Measurements from ENCODE around the gene CARD18.
"Not testable (repeated sequence)": the region's sequence is repeated elsewhere in the genome, so short reads cannot be mapped to it uniquely, and the experiment has no call there.

CARD18 gene

DNA sequence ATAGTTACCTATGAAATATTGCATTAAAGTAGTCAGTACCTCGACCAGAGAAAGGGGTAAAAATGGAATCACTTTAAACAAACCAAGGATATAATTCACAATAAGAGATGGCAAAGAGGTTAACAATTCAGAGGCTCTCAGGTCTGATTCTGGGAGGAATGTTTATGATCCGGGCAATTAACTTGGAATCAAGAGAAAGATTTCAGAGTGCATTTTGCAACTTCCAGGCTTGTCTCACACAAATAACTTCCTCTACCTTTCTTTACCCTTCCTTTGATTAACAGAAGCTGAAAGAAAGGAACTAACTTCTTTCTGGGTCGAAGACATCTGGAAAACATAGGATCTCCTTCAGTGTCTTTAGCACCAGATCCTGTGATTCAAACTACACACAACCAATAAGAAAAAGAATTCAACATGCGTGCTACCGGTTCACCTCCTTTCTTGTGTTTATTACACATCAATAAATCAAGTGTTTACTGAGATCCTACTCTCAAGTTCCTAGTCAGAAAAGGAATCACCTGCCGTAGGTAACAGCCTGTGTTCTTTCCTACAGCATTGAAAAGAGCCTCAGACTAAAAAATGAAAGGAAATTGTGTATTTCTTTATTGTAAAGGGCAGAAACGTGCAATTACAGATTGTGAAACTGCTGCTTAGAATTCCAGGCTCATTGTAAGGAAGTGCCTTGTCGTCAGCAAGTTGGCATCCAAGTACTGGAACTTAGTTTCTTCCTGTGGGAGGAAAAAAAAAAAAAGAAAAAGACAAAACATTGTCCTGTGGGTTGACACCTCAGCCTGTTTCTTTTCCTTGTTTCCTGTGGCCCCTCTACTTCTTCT lies 29.5 kb downstream of the CARD18 start:
- no peak overlapping the region for H3K27ac ChIP-seq
- TF ChIP-seq, protein P1, sequence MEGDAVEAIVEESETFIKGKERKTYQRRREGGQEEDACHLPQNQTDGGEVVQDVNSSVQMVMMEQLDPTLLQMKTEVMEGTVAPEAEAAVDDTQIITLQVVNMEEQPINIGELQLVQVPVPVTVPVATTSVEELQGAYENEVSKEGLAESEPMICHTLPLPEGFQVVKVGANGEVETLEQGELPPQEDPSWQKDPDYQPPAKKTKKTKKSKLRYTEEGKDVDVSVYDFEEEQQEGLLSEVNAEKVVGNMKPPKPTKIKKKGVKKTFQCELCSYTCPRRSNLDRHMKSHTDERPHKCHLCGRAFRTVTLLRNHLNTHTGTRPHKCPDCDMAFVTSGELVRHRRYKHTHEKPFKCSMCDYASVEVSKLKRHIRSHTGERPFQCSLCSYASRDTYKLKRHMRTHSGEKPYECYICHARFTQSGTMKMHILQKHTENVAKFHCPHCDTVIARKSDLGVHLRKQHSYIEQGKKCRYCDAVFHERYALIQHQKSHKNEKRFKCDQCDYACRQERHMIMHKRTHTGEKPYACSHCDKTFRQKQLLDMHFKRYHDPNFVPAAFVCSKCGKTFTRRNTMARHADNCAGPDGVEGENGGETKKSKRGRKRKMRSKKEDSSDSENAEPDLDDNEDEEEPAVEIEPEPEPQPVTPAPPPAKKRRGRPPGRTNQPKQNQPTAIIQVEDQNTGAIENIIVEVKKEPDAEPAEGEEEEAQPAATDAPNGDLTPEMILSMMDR (conservative IDR thresholded peaks at IDR 0.05) = no peak

DNA sequence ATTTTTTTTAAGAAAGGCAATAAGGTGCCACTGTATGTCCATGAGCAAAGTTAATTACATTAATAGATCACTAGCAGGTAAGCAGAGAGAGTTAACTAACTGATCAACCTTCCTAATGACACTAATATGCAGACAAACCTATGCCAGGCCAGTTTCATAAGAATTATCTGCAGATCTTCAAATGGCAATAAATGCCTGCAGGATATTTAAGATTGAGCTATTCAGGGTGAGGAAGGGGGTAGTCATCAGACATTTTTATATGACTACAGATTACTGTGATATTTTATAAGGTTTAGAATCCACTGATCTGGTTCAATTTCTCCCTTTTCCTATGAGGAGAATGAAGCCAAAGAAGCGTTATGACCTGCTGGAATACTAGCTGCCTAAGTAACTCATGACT lies 30.2 kb downstream of the CARD18 start:
- TF ChIP-seq, protein P1 (conservative IDR thresholded peaks at IDR 0.05) = no peak
- H3K27ac ChIP-seq = no peak overlapping the region

DNA sequence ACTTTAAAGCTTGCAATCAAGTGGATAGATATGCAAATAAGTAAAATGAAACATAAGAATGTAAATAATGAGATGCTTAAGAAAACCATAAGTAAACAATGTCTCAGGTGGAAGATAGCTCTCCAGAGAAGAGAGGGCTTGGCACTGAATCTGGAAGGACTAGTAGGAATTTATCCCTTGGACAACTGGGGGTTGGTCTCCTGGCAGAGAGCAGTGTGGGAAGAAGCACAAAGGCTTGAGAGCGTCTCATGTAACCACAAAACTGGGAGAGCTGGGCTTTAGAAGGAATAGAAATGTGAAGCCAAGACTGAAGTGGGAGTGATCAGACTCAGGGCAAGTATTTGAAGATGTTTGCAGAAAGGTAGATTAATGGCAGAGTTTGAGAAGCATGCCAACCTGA lies 31.3 kb downstream of the CARD18 start:
- TF ChIP-seq, protein P1 (conservative IDR thresholded peaks at IDR 0.05) = no peak
- H3K27ac ChIP-seq = no peak overlapping the region

DNA sequence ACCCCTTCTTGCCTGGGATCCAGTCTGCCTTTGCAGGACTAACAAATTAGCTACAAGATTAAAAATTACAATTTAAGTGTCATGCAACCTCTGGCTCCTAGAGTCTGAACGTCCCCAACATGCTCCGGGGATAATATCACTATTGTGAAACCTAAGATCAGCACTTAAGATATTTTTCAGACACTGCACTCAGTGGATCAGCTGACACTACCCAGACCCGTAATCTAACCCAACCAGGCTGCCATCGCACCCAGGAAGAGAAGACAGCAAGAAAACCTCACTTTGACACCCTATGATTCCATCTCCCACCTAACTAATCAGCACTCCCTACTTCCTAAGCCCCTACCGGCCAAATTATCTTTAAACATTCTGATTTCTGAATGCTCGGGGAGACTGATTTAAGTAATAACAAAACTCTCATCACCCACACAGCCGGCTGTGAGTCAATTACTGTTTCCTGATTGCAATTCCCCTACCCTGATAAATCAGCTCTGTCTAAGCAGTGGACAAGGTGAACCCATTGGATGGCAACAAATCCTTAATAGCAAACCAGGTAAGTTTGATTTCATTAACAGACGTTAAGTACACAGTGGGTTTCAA lies 32.2 kb downstream of the CARD18 start:
- not testable (repeated sequence) for H3K27ac ChIP-seq

DNA sequence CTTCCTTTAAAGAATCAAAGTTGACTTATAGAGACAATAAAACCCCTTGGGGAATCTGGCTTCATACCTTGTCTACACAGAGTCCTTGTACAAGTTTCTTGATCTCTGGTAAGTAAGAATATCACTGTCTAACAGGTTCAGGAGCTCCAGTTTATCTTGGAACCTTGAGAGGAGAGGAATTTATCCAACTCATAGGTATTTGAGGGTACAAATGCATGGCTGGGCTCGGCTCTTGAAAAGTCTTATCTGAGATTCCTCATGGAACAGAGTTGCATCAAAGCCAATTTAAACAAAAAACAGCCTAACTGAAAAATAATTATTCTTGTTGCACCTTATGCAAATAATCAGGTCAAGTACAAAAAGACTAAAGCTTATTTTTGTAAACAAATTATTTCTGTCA lies 33.4 kb downstream of the CARD18 start:
- H3K27ac ChIP-seq = no peak overlapping the region
- TF ChIP-seq, protein P1 (conservative IDR thresholded peaks at IDR 0.05) = no peak

DNA sequence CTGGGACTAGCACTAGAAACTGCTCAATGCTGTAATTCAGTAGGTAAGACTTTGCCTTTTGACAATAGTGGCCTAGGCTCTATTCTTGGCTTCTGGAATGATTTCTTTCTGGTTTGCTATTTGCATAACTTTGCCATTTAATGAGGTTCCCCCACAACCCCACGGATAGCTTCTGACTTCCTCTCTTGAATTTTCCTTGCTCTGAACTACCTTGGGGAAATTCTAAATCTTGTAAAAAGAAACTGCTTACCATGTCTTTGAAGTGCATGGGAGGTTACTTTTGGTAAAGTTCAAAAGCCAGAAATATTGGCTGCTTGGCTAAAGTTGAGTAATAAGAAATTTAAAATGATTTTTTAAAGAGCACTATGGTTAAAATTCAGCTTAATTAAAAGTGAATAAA lies 35.3 kb downstream of the CARD18 start:
- H3K27ac ChIP-seq = no peak overlapping the region
- TF ChIP-seq, protein P1 (conservative IDR thresholded peaks at IDR 0.05) = no peak

DNA sequence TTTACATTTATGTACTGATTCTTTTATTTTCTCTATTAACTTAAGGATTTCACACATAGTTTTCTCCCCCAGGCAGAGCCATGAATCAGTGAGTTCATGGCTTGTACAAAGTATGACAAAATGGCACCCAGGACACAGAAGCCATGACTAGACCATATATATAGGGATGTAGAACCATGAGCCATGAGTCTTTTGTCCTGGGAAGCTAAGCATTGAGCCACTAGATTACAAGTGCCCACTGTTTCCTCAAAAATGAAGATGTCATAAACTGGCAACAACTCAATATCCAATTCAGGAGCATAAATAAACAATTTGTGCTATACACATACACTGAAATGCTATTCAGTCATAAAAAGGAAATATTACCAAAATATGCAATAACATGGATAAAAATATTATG lies 36.2 kb downstream of the CARD18 start:
- TF ChIP-seq, protein P1 (conservative IDR thresholded peaks at IDR 0.05) = no peak

DNA sequence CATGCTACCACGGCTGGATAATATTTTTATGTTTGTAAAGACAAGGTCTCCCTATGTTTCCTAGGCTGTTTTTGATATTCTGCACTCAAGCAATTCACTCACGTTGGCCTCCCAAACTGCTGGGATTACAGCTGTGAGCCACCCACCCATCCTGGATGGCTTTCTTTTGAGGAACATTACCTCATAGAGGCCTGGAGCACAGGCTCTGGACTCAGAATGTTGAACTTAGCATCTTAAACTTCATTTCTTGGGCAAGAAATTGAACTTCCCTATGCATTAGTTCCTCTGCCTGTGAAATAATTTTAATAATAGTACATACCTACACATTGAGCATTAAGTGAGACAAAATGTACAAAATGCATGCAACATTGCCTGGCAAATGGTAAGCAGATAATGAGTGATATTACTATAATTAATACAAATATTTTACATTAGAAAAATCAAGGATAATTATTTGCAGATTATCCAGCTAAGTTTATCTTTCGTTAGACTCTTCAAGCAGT lies 37.4 kb downstream of the CARD18 start:
- not testable (repeated sequence) for H3K27ac ChIP-seq

More for the DNA sequence above, 36.2 kb downstream of the CARD18 start:
- H3K27ac ChIP-seq = no peak overlapping the region
